Measurements from ENCODE around the gene RBBP8NL.
A peak's percentile ranks its signal among the peaks of the same experiment; 100 is the strongest.

RBBP8NL gene

GRCh38 chr20:62365814-62366369 lies 61.4 kb downstream of the RBBP8NL start:
- peak; percentile 74 for DNase-seq
- peak overlapping the region; percentile 83 for H3K4me3 ChIP-seq (ENCODE audit: low read depth, low read length)
- H3K27ac ChIP-seq: peak overlapping the region; percentile 93
- peaks cover 24% of the 10 kb centered on the region for H3K36me3 ChIP-seq
- no peaks in the 10 kb centered on the region for H3K9me3 ChIP-seq (ENCODE audit: severe bottlenecking)
- no peaks in the 10 kb centered on the region for H3K27me3 ChIP-seq (ENCODE audit: insufficient read depth, low read depth, severe bottlenecking)
- TF ChIP-seq, protein P1, sequence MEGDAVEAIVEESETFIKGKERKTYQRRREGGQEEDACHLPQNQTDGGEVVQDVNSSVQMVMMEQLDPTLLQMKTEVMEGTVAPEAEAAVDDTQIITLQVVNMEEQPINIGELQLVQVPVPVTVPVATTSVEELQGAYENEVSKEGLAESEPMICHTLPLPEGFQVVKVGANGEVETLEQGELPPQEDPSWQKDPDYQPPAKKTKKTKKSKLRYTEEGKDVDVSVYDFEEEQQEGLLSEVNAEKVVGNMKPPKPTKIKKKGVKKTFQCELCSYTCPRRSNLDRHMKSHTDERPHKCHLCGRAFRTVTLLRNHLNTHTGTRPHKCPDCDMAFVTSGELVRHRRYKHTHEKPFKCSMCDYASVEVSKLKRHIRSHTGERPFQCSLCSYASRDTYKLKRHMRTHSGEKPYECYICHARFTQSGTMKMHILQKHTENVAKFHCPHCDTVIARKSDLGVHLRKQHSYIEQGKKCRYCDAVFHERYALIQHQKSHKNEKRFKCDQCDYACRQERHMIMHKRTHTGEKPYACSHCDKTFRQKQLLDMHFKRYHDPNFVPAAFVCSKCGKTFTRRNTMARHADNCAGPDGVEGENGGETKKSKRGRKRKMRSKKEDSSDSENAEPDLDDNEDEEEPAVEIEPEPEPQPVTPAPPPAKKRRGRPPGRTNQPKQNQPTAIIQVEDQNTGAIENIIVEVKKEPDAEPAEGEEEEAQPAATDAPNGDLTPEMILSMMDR (IDR thresholded peaks at IDR 0.05; ENCODE audit: low read depth, low read length): no peak

GRCh38 chr20:62364911-62365736 lies 62.2 kb downstream of the RBBP8NL start:
- H3K9me3 ChIP-seq (ENCODE audit: severe bottlenecking): no peaks in the 10 kb centered on the region
- H3K36me3 ChIP-seq: peaks cover 27% of the 10 kb centered on the region
- TF ChIP-seq, protein P1 (IDR thresholded peaks at IDR 0.05; ENCODE audit: low read depth, low read length): no peak
- H3K27me3 ChIP-seq (ENCODE audit: insufficient read depth, low read depth, severe bottlenecking): no peaks in the 10 kb centered on the region
- H3K27ac ChIP-seq: peak overlapping the region; percentile 93
- DNase-seq: peak; percentile 26
- H3K4me3 ChIP-seq (ENCODE audit: low read depth, low read length): peak overlapping the region; percentile 83; the same call in 1 of the 2 replicates

- Histone ChIP-seq H3K4me3 (ENCODE audit: low read depth, low read length) (no peak overlapping the region), H3K9me3 (ENCODE audit: severe bottlenecking) (no peaks in the 10 kb centered on the region), H3K27me3 (ENCODE audit: insufficient read depth, low read depth, severe bottlenecking) (no peaks in the 10 kb centered on the region), H3K27ac (peak overlapping the region; percentile 93), H3K36me3 (peaks cover 29% of the 10 kb centered on the region)
- TF ChIP-seq, protein P1 (IDR thresholded peaks at IDR 0.05; ENCODE audit: low read depth, low read length): peak; percentile 44
- DNase-seq: peak; percentile 48
These were observed 63.2 kb downstream of the RBBP8NL start for GRCh38 chr20:62363920-62364851.

DNA sequence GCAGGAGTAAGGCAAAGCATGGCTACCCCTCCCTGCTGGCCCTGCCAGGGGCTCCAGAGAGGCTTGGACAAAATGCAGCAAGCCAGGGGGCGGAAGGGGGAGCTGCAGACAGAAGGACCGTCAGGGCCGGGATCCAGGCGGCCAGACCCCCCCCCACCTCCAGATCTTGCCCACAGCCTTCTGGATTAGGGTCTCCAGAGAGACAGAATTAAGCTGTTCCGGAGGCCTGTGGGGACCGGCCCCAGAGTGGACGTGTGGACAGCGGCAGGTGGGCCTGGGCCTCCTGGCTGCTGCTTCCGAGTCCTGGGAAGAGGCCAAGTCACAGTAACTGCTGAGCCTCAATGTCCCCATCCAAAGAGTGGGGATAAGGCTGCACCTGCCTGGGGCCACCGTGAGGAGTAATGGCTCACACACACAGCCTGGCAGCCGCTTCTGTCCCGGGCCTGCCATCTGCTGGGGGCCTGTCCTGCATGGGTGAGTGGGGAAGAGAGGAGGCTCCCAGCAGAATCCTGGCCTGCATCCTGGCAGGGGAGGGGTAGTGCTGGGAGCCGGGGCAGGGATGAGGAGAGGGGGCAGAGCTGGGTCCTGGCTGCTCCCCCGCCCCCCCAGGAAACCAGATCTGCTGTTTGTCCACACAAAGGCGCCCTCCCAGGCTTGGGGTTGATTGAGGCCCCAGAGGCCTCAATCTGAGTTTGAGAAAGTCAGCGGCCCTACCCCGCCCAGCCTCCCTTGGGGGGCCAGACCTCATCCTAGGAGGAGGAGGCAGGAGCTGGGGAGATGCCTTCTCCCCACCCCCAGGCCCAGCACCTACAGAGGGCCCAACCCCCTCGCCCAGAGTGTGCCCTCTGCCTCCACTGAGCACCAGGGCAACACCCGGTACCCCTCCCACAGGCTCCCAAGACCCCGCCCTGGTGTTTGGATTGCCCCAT lies 64.1 kb downstream of the RBBP8NL start:
- Histone ChIP-seq H3K27me3 (ENCODE audit: insufficient read depth, low read depth, severe bottlenecking) (no peaks in the 10 kb centered on the region), H3K4me3 (ENCODE audit: low read depth, low read length) (no peak overlapping the region), H3K9me3 (ENCODE audit: severe bottlenecking) (no peaks in the 10 kb centered on the region), H3K36me3 (peaks cover 34% of the 10 kb centered on the region), H3K27ac (peak overlapping the region; percentile 93)
- TF ChIP-seq, protein P1 (IDR thresholded peaks at IDR 0.05; ENCODE audit: low read depth, low read length): peak; percentile 29; the same call in 1 of the 2 replicates
- DNase-seq: peak; percentile 82

- peak; percentile 9 for DNase-seq
- TF ChIP-seq, protein P1 (IDR thresholded peaks at IDR 0.05; ENCODE audit: low read depth, low read length): no peak
- no peak overlapping the region for H3K4me3 ChIP-seq (ENCODE audit: low read depth, low read length)
- H3K27ac ChIP-seq: peak overlapping the region; percentile 93
- H3K36me3 ChIP-seq: peaks cover 38% of the 10 kb centered on the region
- H3K9me3 ChIP-seq (ENCODE audit: severe bottlenecking): no peaks in the 10 kb centered on the region
- no peaks in the 10 kb centered on the region for H3K27me3 ChIP-seq (ENCODE audit: insufficient read depth, low read depth, severe bottlenecking)
These were observed 64.8 kb downstream of the RBBP8NL start for GRCh38 chr20:62362590-62362940.
